ENCODE measurements around the gene IL1R2. TPM values are rescaled to one million over a fixed set of nuclear protein-coding genes. Genes with fewer than 3 reads are reported as not detected.

The IL1R2 gene
- total and polyA plus RNA-seq, 4 donors, result 1.1 TPM; not detected in 3

DNA sequence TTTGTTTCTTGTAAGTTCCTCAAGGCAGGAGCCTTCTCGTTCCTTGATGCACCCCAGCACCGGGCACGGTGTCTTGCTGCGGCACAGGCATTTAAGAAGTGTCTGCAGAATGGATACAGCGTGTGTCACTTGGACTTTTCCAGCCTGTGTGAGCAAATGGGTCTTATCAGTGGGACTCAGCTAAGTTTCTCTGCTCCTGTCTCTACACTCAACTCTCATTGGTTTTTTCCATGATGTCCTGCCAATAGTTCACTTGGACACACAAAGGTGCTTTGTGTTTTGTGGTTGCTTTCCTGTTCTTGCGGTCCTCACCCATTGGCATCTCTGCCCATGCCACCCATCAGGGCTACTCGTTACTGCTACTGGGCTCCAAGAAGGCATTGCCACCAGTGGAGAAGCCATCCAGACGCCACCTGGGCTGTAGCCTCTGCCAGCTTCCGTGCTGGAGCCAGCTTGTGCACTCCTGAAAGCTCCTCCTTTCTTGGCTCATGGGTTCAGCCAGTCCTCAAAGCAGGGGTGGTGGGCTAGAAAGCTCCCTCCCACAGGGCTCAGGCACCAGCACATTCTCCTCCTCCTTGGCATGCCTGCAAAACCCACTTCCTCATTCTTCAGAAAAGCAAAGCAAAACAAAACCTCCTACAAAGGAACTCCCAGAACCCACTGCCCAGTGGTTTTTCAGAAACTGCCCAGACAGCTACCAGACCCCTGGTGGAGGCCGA, 41.4 kb downstream of the IL1R2 start:
- WGBS (ENCODE audit: insufficient coverage), result 59% methylated on average over 7 of the region's 10 CpGs
- Histone ChIP-seq H3K27ac (ENCODE audit: low read depth, low read length) (no peak overlapping the region), H3K27me3 (ENCODE audit: control insufficient read depth, insufficient read depth, low read length) (no peaks in the 10 kb centered on the region), H3K9me3 (ENCODE audit: control insufficient read depth, insufficient read depth, low read length) (no peaks in the 10 kb centered on the region), H3K4me3 (ENCODE audit: low read depth, low read length) (no peak overlapping the region), H3K4me1 (ENCODE audit: control insufficient read depth, insufficient read depth, low read length) (peaks cover 5% of the 10 kb centered on the region), H3K36me3 (ENCODE audit: control insufficient read depth, insufficient read depth, low read length) (no peaks in the 10 kb centered on the region)
- peak in 1 of 6 donors; percentile 43 for DNase-seq (ENCODE audit: low read depth in 4 of 6, low spot score in 6 of 6)

DNA sequence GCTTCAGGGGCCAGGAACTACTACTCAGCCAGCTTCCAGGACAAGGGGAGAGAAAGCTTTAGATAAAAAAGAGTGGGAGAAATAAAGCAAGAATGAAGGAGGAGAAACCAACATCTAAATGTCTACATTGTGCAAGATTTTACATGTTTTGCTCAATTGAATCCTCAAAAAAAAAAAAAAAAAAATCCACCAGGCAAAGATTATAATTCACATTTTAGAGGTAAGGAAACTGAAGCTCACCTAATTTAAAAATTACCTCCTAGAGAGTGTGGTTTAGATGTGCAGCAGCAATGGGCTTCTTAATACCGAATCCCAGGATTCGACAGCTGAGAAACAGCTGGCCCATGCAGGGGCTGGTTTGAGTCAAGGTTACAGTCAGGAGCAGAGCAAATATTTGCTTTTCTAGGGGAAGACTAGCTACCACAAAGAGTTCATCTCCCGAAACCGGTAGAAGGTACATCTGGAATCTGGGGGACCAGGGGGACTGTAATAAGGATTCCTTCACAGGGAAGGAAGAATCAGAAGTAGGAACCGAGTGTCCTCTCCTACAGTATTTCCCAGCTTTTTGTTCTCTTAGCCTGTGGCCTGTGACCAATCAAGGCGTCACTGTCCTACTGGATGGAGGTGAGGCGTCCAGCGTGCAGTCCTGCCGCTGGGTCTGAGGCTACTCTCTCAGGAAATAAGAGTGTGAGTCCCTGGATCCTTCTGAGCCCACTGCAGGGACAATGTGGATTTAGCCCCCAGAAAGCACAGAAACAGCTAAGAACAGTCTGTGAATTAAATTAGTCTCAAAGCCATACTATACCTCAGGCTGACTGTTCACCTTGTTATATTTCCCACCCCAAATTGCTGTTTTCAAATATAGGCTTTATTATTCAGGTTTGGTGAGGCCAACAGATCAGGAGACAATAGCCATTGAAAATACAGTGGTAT, 42.3 kb downstream of the IL1R2 start:
- Histone ChIP-seq H3K4me3 (ENCODE audit: low read depth, low read length) (no peak overlapping the region), H3K27me3 (ENCODE audit: control insufficient read depth, insufficient read depth, low read length) (no peaks in the 10 kb centered on the region), H3K36me3 (ENCODE audit: control insufficient read depth, insufficient read depth, low read length) (no peaks in the 10 kb centered on the region), H3K4me1 (ENCODE audit: control insufficient read depth, insufficient read depth, low read length) (peaks cover 5% of the 10 kb centered on the region), H3K27ac (ENCODE audit: low read depth, low read length) (no peak overlapping the region), H3K9me3 (ENCODE audit: control insufficient read depth, insufficient read depth, low read length) (no peaks in the 10 kb centered on the region)
- WGBS (ENCODE audit: insufficient coverage), result 86% methylated on average over 6 of the region's 9 CpGs
- no peak for DNase-seq (ENCODE audit: low read depth in 4 of 6, low spot score in 6 of 6)

GRCh38 chr2:102034683-102035548, 43.2 kb downstream of the IL1R2 start:
- Histone ChIP-seq H3K9me3 (ENCODE audit: control insufficient read depth, insufficient read depth, low read length) (no peaks in the 10 kb centered on the region), H3K36me3 (ENCODE audit: control insufficient read depth, insufficient read depth, low read length) (no peaks in the 10 kb centered on the region), H3K4me1 (ENCODE audit: control insufficient read depth, insufficient read depth, low read length) (peaks cover 5% of the 10 kb centered on the region), H3K27me3 (ENCODE audit: control insufficient read depth, insufficient read depth, low read length) (no peaks in the 10 kb centered on the region), H3K4me3 (ENCODE audit: low read depth, low read length) (no peak overlapping the region), H3K27ac (ENCODE audit: low read depth, low read length) (no peak overlapping the region)
- no peak for DNase-seq (ENCODE audit: low read depth in 4 of 6, low spot score in 6 of 6)
- 78% methylated on average over 14 of the region's 14 CpGs for WGBS (ENCODE audit: insufficient coverage)

- 92% methylated on average over 2 of the region's 8 CpGs for WGBS (ENCODE audit: insufficient coverage)
- Histone ChIP-seq H3K27ac (ENCODE audit: low read depth, low read length) (no peak overlapping the region), H3K4me3 (ENCODE audit: low read depth, low read length) (no peak overlapping the region), H3K4me1 (ENCODE audit: control insufficient read depth, insufficient read depth, low read length) (peaks cover 5% of the 10 kb centered on the region), H3K27me3 (ENCODE audit: control insufficient read depth, insufficient read depth, low read length) (no peaks in the 10 kb centered on the region), H3K9me3 (ENCODE audit: control insufficient read depth, insufficient read depth, low read length) (no peaks in the 10 kb centered on the region), H3K36me3 (ENCODE audit: control insufficient read depth, insufficient read depth, low read length) (no peaks in the 10 kb centered on the region)
- DNase-seq (ENCODE audit: low read depth in 4 of 6, low spot score in 6 of 6), result peak in 1 of 6 donors; percentile 31
Measured at GRCh38 chr2:102037681-102038080, 45.9 kb downstream of the IL1R2 start.

- no peak for DNase-seq (ENCODE audit: low read depth in 4 of 6, low spot score in 6 of 6)
- no peak overlapping the region for H3K4me3 ChIP-seq (ENCODE audit: low read depth, low read length)
- H3K36me3 ChIP-seq (ENCODE audit: control insufficient read depth, insufficient read depth, low read length), result no peaks in the 10 kb centered on the region
- WGBS (ENCODE audit: insufficient coverage), result 88% methylated on average over 2 of the region's 3 CpGs
- no peaks in the 10 kb centered on the region for H3K4me1 ChIP-seq (ENCODE audit: control insufficient read depth, insufficient read depth, low read length)
- no peaks in the 10 kb centered on the region for H3K9me3 ChIP-seq (ENCODE audit: control insufficient read depth, insufficient read depth, low read length)
- H3K27ac ChIP-seq (ENCODE audit: low read depth, low read length), result no peak overlapping the region
- H3K27me3 ChIP-seq (ENCODE audit: control insufficient read depth, insufficient read depth, low read length), result peaks cover 2% of the 10 kb centered on the region
Measured at GRCh38 chr2:102040229-102040628, 48.5 kb downstream of the IL1R2 start.

GRCh38 chr2:102041351-102041750, 49.6 kb downstream of the IL1R2 start:
- Histone ChIP-seq H3K9me3 (ENCODE audit: control insufficient read depth, insufficient read depth, low read length) (no peaks in the 10 kb centered on the region), H3K4me1 (ENCODE audit: control insufficient read depth, insufficient read depth, low read length) (no peaks in the 10 kb centered on the region), H3K27ac (ENCODE audit: low read depth, low read length) (no peak overlapping the region), H3K27me3 (ENCODE audit: control insufficient read depth, insufficient read depth, low read length) (peaks cover 4% of the 10 kb centered on the region), H3K36me3 (ENCODE audit: control insufficient read depth, insufficient read depth, low read length) (no peaks in the 10 kb centered on the region), H3K4me3 (ENCODE audit: low read depth, low read length) (no peak overlapping the region)
- 29% methylated on average over 1 of the region's 2 CpGs for WGBS (ENCODE audit: insufficient coverage)
- DNase-seq (ENCODE audit: low read depth in 4 of 6, low spot score in 6 of 6), result no peak

DNA sequence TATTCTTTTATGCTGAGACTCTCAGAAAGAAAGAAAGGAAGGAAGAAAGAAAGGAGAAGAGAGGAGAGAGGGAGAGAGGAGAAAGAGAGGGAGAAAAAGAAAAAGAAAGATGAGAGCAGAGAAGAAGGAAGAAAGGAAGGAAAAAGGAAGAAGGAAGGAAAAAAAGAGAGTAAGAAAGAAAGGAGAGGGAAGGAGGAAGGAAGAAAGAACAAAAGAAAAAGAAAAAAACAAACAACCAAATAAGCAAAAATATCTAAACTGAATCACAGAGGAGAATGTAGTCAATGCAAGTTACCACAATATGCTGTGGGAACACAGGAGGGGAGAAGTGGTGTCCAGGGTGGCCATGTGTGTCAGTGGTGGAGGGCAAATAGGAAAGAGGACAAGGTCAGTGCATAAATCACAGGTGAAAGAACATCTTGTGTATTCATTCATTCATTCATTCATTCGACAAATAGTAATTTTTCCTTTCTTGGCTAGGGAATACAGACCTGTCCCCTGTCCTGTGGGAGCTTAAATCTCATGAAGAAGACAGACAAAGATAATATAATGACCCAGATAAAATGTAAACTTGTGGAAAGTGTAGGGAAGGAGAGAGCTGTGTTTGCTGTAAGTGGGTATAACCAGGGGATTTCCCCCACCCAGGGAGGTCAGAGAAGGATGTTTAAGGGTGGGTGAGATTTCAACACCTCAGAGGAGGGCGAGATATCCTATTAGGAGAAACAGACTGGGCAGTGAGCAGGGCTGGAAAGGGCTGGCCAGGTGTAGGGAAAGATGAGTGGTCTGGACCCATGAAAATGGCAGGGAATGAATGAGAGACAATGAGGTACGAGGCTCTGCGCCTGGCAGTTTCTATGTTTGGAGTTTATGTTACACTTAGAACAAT, 50.7 kb downstream of the IL1R2 start:
- H3K36me3 ChIP-seq (ENCODE audit: control insufficient read depth, insufficient read depth, low read length), result no peaks in the 10 kb centered on the region
- no peaks in the 10 kb centered on the region for H3K9me3 ChIP-seq (ENCODE audit: control insufficient read depth, insufficient read depth, low read length)
- peaks cover 8% of the 10 kb centered on the region for H3K27me3 ChIP-seq (ENCODE audit: control insufficient read depth, insufficient read depth, low read length)
- H3K27ac ChIP-seq (ENCODE audit: low read depth, low read length), result no peak overlapping the region
- whole genome bisulfite sequencing (ENCODE audit: insufficient coverage), result 87% methylated on average over 3 of the region's 4 CpGs
- no peaks in the 10 kb centered on the region for H3K4me1 ChIP-seq (ENCODE audit: control insufficient read depth, insufficient read depth, low read length)
- DNase-seq (ENCODE audit: low read depth in 4 of 6, low spot score in 6 of 6), result no peak
- H3K4me3 ChIP-seq (ENCODE audit: low read depth, low read length), result no peak overlapping the region

- Histone ChIP-seq H3K4me1 (ENCODE audit: control insufficient read depth, insufficient read depth, low read length) (no peaks in the 10 kb centered on the region), H3K4me3 (ENCODE audit: low read depth, low read length) (no peak overlapping the region), H3K36me3 (ENCODE audit: control insufficient read depth, insufficient read depth, low read length) (no peaks in the 10 kb centered on the region), H3K27me3 (ENCODE audit: control insufficient read depth, insufficient read depth, low read length) (peaks cover 8% of the 10 kb centered on the region), H3K9me3 (ENCODE audit: control insufficient read depth, insufficient read depth, low read length) (no peaks in the 10 kb centered on the region), H3K27ac (ENCODE audit: low read depth, low read length) (no peak overlapping the region)
- DNase-seq (ENCODE audit: low read depth in 4 of 6, low spot score in 6 of 6), result no peak
- WGBS (ENCODE audit: insufficient coverage), result no CpG with 5 or more reads among the region's 1 CpG
Measured at GRCh38 chr2:102043560-102043959, 51.8 kb downstream of the IL1R2 start.
